Measurements from ENCODE around the gene PLSCR5.

PLSCR5 gene

DNA sequence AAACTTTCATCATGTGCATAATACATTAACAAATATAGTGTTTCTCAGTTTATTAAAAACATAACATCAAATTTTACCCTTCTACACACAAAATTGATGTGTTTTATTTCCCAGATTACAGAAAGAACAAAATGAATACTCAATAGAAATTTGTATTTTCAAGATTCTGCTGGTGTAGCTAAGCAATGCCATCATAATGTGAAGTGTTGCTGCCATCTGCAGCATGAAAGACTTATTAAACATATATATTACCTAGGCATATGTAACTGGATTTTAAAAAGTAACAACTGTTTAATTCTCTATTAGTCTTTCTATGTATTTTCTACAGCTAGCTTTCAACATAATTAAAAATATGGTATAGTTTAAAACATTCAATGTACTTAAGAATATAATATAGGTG lies 27.5 kb downstream of the PLSCR5 start:
- TF ChIP-seq, protein P1, sequence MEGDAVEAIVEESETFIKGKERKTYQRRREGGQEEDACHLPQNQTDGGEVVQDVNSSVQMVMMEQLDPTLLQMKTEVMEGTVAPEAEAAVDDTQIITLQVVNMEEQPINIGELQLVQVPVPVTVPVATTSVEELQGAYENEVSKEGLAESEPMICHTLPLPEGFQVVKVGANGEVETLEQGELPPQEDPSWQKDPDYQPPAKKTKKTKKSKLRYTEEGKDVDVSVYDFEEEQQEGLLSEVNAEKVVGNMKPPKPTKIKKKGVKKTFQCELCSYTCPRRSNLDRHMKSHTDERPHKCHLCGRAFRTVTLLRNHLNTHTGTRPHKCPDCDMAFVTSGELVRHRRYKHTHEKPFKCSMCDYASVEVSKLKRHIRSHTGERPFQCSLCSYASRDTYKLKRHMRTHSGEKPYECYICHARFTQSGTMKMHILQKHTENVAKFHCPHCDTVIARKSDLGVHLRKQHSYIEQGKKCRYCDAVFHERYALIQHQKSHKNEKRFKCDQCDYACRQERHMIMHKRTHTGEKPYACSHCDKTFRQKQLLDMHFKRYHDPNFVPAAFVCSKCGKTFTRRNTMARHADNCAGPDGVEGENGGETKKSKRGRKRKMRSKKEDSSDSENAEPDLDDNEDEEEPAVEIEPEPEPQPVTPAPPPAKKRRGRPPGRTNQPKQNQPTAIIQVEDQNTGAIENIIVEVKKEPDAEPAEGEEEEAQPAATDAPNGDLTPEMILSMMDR (conservative IDR thresholded peaks at IDR 0.05; ENCODE audit: low read depth, low read length): peak; percentile 78
- H3K4me3 ChIP-seq (IDR thresholded peaks at IDR 0.05; ENCODE audit: insufficient read depth, low read depth, low read length): no peak overlapping the region
- no peak overlapping the region for H3K9ac ChIP-seq
- no peaks in the 10 kb centered on the region for H3K4me1 ChIP-seq (ENCODE audit: low read depth, poor library complexity, severe bottlenecking)
- H3K4me2 ChIP-seq: no peak overlapping the region
- H3K27ac ChIP-seq: no peak overlapping the region
- H2AFZ ChIP-seq (ENCODE audit: low read depth): no peak overlapping the region
- H4K20me1 ChIP-seq (ENCODE audit: insufficient read depth): no peaks in the 10 kb centered on the region
- no peaks in the 10 kb centered on the region for H3K36me3 ChIP-seq (ENCODE audit: insufficient read depth)
- H3K79me2 ChIP-seq (ENCODE audit: insufficient read depth, low read depth): no peaks in the 10 kb centered on the region
- no peaks in the 10 kb centered on the region for H3K27me3 ChIP-seq (ENCODE audit: insufficient read depth, low read depth)

DNA sequence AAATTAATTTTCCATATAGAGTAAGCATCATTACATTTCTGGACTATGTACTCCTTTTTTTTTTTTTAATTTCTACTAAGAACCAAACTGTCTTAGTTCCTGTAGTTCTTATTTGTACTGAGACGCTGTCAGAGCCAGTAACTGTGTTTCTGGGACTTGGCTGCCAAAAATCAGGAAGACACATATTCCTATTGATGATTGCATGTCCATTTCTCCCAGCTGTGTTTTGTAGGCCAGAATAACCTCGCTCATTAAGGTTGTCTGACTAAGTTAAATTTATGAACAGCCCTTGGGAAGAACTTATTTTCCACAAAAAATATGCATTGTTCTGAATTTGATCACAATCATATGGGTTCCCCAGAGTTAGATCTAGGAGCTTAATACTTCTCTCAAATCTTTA lies 29.5 kb downstream of the PLSCR5 start:
- Histone ChIP-seq H3K9ac (no peak overlapping the region), H3K27me3 (ENCODE audit: insufficient read depth, low read depth) (no peaks in the 10 kb centered on the region), H3K4me2 (no peak overlapping the region), H3K36me3 (ENCODE audit: insufficient read depth) (no peaks in the 10 kb centered on the region), H3K79me2 (ENCODE audit: insufficient read depth, low read depth) (no peaks in the 10 kb centered on the region), H3K4me3 (IDR thresholded peaks at IDR 0.05; ENCODE audit: insufficient read depth, low read depth, low read length) (no peak overlapping the region), H3K27ac (no peak overlapping the region), H3K4me1 (ENCODE audit: low read depth, poor library complexity, severe bottlenecking) (no peaks in the 10 kb centered on the region), H2AFZ (ENCODE audit: low read depth) (no peak overlapping the region), H4K20me1 (ENCODE audit: insufficient read depth) (no peaks in the 10 kb centered on the region)
- TF ChIP-seq, protein P1 (conservative IDR thresholded peaks at IDR 0.05; ENCODE audit: low read depth, low read length): no peak

DNA sequence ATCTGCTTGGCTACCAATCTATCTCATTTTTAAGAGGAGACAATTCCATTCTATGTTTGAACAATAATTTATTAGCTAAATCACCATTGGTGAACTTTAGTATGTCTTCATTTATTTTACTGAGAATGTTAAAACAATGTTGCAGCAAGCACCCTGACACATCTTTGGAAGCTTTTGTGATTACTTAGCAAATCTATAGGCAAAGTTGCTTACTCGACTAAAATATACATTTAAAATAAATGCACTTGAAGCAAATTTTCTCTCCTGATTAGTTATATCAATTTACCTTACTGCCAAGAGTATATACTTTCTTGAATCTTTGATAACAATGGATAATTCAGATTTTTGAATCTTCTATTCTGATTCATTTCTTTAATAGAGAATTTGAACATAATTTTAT lies 31.0 kb downstream of the PLSCR5 start:
- no peak overlapping the region for H3K9ac ChIP-seq
- no peaks in the 10 kb centered on the region for H3K27me3 ChIP-seq (ENCODE audit: insufficient read depth, low read depth)
- H3K27ac ChIP-seq: no peak overlapping the region
- H3K4me2 ChIP-seq: no peak overlapping the region
- H3K4me1 ChIP-seq (ENCODE audit: low read depth, poor library complexity, severe bottlenecking): no peaks in the 10 kb centered on the region
- no peaks in the 10 kb centered on the region for H3K79me2 ChIP-seq (ENCODE audit: insufficient read depth, low read depth)
- H4K20me1 ChIP-seq (ENCODE audit: insufficient read depth): no peaks in the 10 kb centered on the region
- H3K4me3 ChIP-seq (IDR thresholded peaks at IDR 0.05; ENCODE audit: insufficient read depth, low read depth, low read length): no peak overlapping the region
- TF ChIP-seq, protein P1 (conservative IDR thresholded peaks at IDR 0.05; ENCODE audit: low read depth, low read length): no peak
- no peaks in the 10 kb centered on the region for H3K36me3 ChIP-seq (ENCODE audit: insufficient read depth)
- no peak overlapping the region for H2AFZ ChIP-seq (ENCODE audit: low read depth)

DNA sequence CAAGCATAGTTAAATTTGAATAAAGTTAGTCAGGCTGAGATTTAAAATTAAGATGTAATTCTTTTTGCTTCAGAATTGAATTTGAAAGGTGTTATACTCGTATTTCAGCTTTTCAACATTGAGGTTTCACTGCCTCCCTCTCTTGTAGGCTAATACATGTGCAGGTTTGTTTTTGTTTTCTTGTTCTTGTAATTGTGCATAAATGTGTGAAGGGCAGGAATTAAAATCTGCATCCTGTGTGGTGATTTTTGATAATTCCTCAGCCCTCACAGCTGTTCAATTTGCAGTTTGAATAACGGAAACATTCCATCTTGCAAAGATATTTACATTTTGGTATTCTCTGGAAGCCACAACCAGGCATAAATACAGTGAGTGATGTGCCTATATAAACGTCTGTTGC lies 35.8 kb downstream of the PLSCR5 start:
- no peaks in the 10 kb centered on the region for H3K27me3 ChIP-seq (ENCODE audit: insufficient read depth, low read depth)
- no peak overlapping the region for H3K9ac ChIP-seq
- H3K27ac ChIP-seq: no peak overlapping the region
- no peaks in the 10 kb centered on the region for H3K36me3 ChIP-seq (ENCODE audit: insufficient read depth)
- no peak overlapping the region for H3K4me2 ChIP-seq
- H3K4me1 ChIP-seq (ENCODE audit: low read depth, poor library complexity, severe bottlenecking): peaks cover 29% of the 10 kb centered on the region
- no peak overlapping the region for H3K4me3 ChIP-seq (IDR thresholded peaks at IDR 0.05; ENCODE audit: insufficient read depth, low read depth, low read length)
- H2AFZ ChIP-seq (ENCODE audit: low read depth): no peak overlapping the region
- no peaks in the 10 kb centered on the region for H3K79me2 ChIP-seq (ENCODE audit: insufficient read depth, low read depth)
- TF ChIP-seq, protein P1 (conservative IDR thresholded peaks at IDR 0.05; ENCODE audit: low read depth, low read length): no peak
- no peaks in the 10 kb centered on the region for H4K20me1 ChIP-seq (ENCODE audit: insufficient read depth)
